Kidney glomerular epithelial cell (primary cell): ENCODE data around the gene FAM110C.
"Not testable (repeated sequence)": the region's sequence is repeated elsewhere in the genome, so short reads cannot be mapped to it uniquely, and the experiment has no call there.

ENCODE experiments used
- DNase-seq: peaks from one replicate; lab custom pipeline; 2025; lab: John Stamatoyannopoulos, UW

Gene FAM110C

DNA sequence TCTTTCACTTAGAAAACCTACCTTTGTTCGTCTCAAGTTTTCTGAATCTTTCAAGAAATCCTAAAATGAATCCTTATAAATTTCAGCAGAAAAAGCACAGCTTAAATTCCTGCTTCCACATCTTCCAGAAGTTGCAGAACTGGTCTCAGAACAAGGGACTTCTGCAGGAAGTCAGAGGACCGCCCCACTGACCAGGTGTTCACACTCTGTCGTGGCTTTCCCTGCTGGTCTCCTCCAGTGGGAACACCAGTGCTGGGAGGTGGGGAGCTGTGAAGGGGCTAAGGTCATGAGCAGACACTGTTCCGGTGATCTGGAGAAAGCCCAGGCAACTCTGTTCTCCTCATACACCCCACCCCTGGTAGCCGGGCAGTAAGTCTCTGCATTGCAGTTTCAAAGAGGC lies 3.5 kb downstream of the FAM110C start:
- no peak for DNase-seq

DNA sequence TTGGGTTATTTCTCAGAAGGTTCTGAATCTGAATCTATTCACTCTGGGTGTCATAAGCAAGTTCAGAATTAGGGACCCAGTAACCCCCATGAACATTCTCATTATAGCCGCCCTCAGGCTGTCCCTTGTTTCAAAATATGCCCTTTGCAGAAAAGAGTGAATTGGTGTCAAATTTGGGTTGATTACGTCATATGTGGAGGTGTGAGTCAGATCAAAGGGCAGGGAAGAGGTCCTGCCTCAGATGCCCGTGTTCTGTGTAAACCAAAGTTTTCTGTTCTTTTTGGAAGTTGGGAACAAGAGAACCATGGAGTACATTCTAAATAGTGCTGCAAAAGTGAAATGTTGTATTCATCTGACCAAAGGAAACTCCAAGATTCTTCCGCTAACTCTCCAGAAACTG lies 5.8 kb downstream of the FAM110C start:
- DNase-seq, result no peak

- no peak for DNase-seq
These were observed 8.2 kb downstream of the FAM110C start for GRCh38 chr2:38155-38554.

- DNase-seq, result no peak
These were observed 10.0 kb downstream of the FAM110C start for GRCh38 chr2:36318-36717.

DNA sequence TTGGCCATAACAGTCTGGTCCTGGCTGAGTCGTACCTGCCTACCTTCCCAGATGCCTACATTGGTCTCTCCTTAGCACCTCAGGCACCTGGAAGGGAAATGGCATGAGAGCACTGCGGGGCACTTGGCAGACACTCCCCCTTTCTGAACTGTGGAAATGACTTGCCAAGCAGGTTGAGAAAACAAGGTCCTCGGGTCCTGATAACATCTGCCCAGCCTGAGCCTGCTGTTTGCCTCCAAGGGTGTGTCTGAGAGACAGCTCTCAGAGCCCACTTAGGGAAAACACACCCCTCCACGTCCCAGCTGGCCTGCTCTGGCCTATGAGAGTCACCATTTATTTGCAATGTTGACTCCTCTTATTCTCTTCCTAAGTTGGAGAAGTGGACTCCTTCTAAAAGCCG lies 10.5 kb downstream of the FAM110C start:
- no peak for DNase-seq

DNA sequence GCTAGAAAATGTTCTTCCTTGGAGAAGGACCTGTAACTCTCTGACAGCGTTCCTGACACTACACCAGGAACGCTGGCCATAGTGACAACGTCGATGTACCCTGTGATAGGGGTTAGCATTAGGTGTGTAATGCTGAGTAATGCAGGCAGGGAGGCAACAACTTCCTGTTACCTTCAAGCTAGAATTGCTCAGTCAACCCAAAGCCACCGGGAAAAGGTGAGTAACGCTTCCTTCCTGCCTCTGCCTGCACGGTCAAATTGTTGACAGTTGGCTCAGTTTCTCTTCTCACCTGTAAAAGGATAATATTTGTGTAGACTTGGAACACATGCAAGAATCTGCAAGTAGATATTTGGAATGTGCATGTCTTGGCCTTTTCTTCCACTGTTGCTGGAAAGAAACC lies 12.7 kb downstream of the FAM110C start:
- DNase-seq, result no peak

DNA sequence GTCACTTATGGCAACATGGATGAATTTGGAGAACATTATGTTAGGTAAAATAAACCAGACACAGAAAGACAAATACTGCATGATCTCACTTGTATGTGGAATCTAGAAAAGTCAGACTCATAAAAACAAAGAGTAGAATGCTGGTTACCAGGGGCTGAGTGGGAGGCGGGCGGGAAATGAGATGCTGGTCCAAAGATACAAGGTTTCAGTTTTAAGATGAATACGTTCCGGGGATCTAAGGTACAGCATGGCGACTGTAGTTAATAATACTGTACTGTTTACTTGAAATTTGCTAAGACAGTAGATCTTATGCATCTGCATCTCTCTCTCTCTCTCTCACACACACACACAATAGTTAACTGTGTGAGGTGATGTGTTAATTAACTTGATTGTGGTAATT lies 14.2 kb downstream of the FAM110C start:
- DNase-seq, result no peak

GRCh38 chr2:29253-29652 lies 17.1 kb downstream of the FAM110C start:
- DNase-seq, result no peak

DNA sequence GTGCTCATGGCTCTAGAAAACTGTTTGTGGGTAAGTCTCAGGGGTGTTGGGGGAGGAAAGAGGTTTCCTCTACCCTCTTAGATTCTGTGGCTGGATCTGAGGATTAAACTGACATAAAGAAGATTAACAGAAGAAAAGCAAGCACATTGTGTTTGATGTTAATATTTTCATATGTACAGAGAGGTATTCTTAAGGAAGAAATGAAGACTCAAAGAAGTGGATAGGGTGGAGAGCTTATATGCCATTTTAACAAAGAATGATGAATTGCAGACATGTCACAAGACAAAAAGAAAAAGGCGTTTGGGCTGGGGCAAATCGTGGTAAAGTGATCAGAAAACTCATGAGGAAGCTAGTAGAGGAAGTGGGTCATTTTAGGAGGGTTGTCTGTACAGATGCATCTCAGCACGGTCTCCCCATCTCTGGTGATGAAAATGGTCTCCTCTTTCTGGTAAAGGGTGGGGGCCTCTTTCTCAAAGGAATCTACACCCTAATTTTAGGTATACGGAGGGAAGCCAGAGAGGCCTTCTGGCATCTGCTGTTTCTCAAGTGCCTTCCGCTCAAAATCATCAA lies 17.8 kb downstream of the FAM110C start:
- DNase-seq, result no peak

- no peak for DNase-seq
These were observed 19.4 kb downstream of the FAM110C start for GRCh38 chr2:26891-27290.

GRCh38 chr2:25543-25942 lies 20.8 kb downstream of the FAM110C start:
- DNase-seq, result no peak

DNA sequence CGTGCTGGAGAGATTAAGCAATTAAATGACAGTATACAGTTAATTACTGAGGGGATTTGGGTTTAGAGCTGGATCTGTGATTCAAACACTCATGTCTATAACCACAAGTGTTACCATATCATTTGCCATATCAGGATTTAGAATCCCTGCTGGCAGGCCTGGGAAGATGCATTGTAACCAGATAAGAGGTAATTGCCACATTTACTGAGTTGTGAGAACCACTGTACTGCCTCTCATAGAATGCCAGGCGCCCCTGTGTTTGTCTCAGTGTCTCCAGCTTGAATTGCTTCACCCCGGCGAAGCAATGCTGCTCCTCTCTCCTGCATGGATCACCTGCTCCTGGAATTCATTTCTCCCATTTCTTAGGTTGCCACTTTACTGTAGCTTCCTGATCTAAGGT lies 21.7 kb downstream of the FAM110C start:
- not testable (repeated sequence) for DNase-seq

- DNase-seq, result peak; percentile 16
These were observed 22.2 kb downstream of the FAM110C start for GRCh38 chr2:24107-24506.

GRCh38 chr2:23283-23682 lies 23.0 kb downstream of the FAM110C start:
- DNase-seq, result no peak

DNA sequence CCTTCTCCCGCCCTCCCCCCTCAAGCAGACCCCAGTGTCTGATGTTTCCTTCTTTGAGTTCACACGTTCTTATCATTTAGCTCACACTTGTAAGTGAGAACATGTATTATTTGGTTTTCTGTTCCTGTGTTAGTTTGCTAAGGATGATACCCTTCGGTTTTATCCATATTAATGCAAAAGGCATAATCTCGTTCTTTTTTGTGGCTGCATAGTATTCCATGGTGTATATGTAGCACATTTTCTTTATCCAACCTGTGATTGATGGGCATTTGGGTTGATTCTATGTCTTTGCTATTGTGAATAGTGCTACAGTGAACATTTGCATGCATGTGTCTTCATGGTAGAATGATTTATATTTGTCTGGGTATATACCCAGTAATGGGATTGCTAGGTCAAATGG lies 24.1 kb downstream of the FAM110C start:
- DNase-seq, result not testable (repeated sequence)

- DNase-seq, result not testable (repeated sequence)
These were observed 26.0 kb downstream of the FAM110C start for GRCh38 chr2:20259-20658.

DNA sequence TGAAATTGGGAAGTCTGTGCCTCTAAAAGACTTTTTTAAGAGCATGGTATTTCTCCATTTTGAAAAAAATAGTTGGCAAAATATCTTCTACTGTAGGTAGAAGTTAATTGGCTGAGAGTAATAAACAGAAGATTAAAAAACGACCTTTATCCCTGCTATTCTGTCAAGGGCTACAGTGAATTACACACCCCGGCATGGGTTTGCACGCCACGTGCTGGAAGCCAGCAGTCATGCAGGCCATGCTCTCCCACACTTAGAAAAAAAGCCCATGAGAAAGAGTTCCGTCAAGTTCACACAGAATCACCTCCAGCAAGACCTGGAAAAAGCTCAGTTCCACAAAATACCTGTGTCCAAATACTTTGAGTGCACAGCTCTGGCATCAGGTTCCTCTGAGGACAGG lies 26.8 kb downstream of the FAM110C start:
- no peak for DNase-seq

DNA sequence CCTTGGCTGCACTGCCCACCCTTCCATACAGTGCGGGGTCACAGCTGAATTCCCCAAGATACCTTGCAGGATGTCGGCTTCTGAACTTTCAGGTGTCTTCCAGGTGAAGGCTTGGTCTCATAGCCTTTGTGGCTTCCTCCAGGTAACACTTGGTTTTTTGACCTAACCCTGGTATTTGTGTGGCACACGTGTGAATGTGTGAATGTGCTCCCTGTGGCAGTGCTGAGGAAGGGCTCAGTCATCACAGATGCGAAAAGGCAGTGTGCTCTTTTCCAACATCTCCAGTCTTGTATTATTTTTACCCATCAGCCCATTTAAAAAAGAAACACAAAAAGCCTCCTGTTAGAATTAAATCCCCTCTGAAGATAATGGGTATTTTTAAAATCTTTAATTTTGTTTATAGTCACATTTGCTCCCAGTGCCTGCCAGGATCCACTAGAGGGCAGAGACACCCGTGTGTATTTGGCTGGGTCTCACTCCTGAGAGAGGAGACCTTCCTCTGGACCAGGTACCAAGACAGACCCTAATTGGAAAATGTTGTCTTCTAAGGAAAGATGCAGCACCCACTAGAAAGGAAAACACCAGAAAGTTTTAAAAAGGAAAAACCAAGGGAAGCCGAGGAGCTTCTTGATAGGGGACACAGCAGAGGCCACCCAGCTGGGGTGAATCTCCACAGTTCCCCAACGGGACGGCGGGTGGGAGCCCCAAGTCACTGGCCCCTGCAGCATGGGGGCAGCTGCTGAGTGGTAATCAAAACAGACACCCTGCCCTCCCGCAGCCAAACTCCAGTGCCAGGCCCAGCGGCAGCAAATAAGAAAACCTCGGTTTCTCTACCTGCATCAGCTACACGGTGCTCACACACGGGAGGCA lies 27.7 kb downstream of the FAM110C start:
- no peak for DNase-seq

DNA sequence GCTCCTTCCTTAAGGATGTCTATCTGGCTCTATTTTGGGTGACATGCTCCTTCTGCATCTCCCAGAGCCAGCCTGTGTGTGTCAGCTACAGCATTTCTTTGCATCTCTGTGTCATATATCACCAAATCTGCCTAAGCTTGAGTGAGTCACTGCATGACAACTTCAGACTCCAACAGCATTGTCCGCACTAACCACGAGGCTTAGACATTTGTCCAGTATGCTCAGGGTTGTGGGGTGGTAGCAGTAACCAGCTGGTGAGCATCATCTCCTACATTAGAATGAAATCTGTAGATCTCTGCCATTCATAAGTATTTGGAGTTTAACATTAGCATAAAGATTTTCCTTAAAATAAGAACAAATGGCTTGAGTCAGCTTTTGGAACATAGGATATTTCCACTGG lies 30.4 kb downstream of the FAM110C start:
- not testable (repeated sequence) for DNase-seq

DNA sequence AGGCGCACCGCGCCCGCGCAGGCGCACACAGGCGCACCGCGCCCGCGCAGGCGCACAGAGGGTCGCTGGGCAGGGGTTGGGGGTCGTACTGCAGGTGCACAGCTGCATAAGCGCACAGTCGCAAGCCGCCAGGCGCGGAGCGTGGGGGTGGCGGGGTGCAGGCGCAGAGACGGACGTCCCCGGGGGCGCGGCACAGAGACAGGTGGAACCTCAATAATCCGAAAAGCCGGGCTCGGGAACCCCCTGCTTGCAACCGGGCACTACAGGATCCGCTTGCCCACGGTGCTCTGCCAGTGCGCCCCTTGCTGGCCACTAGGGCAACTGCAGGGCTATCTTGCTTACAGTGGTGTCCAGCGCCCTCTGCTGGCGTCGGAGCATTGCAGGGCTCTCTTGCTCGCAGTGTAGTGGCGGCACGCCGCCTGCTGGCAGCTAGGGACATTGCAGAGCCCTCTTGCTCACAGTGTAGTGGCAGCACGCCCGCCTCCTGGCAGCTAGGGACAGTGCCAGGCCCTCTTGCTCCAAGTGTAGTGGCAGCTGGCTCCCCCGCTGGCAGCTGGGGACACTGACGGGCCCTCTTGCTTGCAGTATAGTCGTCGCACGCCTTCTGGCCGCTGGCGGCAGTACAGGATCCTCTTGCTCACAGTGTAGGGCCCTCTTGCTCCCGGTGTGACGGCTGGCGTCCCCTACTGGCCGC lies 34.9 kb downstream of the FAM110C start:
- peak; percentile 40 for DNase-seq

GRCh38 chr2:10222-10875 lies 36.0 kb downstream of the FAM110C start:
- DNase-seq, result no peak
